T-helper 1 cell treated with Interleukin-12 subunit alpha and Interleukin-12 subunit beta and Interleukin-4 antibody, amounts not matched to agents 30 μg/mL and 1 μg/mL, for 36 hours (primary cell): ENCODE data around the gene CAMTA1.
"Not testable (repeated sequence)": the region's sequence is repeated elsewhere in the genome, so short reads cannot be mapped to it uniquely, and the experiment has no call there.

Source experiments
- H3K27ac Mint-ChIP-seq: one replicate; pipeline ENCODE4 v1.8.0; 2021; ENCODE audit warnings: mild to moderate bottlenecking, mixed read lengths
- H3K27me3 Mint-ChIP-seq: one replicate; pipeline ENCODE4 v1.8.0; 2021; ENCODE audit warnings: low read depth, mixed read lengths
- H3K36me3 Mint-ChIP-seq: one replicate; pipeline ENCODE4 v1.8.0; 2021; ENCODE audit warnings: low read depth, mixed read lengths
- H3K4me1 Mint-ChIP-seq: one replicate; pipeline ENCODE4 v1.8.0; 2021; ENCODE audit warnings: low read depth, mixed read lengths
- H3K4me3 Mint-ChIP-seq: one replicate; pipeline ENCODE4 v1.8.0; 2021; ENCODE audit warnings: mild to moderate bottlenecking, moderate library complexity, mixed read lengths
- H3K9me3 Mint-ChIP-seq: one replicate; pipeline ENCODE4 v1.8.0; 2021; ENCODE audit warnings: mixed read lengths

The CAMTA1 gene

DNA sequence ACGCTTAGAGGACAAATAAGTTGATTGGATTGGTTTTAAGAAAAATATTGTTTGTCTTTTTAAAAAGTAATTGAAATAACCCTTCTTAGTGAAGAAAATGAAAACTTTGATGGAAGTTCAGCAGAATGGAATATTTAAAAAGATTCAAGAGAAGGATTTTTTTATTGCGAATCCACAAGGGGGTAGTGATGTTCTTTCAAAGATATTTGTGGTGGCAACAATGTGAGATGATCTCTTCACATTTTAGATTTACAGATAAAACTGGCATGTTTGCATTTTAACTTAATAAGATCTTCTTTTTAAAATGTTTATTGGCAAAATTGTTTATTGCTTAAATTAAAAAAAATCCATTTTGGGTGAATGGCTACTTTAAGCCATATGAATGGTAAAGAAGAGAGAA is 8.9 kb downstream of the CAMTA1 start:
- Mint-ChIP-seq H3K27ac (no peak overlapping the region), H3K4me3 (no peak overlapping the region), H3K27me3 (no peaks in the 10 kb centered on the region), H3K36me3 (peaks cover 7% of the 10 kb centered on the region), H3K9me3 (no peaks in the 10 kb centered on the region), H3K4me1 (peaks cover 13% of the 10 kb centered on the region)

DNA sequence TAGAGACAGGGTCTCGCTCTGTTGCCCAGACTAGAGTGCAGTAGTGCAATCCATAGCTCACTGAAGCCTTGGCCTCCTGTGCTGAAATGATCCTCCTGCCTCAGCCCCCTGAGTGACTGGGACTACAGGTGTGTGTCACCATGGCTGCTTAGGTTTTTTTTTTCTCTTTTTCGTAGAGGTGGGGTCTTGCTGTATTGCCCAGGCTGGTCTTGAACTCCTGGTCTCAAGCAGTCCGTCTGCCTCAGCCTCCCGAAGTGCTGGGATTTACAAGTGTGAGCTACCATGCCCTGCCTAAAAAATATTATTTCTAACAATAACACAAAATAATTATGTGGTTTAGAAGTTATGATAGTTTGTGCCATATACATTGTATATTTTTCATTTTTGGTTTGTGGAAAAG is 9.9 kb downstream of the CAMTA1 start:
- Mint-ChIP-seq H3K9me3 (no peaks in the 10 kb centered on the region), H3K4me3 (no peak overlapping the region)

DNA sequence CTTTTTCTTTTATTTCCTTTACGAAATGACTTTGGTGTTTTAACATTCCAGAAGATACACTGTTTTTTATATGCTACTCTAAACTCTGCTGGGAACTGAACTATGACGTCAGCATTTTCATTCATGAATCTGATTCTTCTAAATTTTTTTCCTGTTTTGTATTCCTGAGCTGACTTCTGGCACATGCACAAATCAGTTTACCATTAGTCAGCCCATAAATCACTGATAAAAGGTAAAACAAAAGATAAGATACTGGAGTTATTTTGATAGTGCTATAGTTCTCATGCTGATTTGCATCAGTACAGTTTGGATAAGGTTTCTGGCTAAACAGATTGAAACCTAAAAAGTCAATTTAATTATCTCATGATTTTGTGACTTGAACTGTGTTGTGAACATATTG is 10.4 kb downstream of the CAMTA1 start:
- no peaks in the 10 kb centered on the region for H3K27me3 Mint-ChIP-seq
- H3K36me3 Mint-ChIP-seq = peaks cover 7% of the 10 kb centered on the region
- peaks cover 9% of the 10 kb centered on the region for H3K4me1 Mint-ChIP-seq
- no peak overlapping the region for H3K27ac Mint-ChIP-seq
- H3K4me3 Mint-ChIP-seq = no peak overlapping the region
- no peaks in the 10 kb centered on the region for H3K9me3 Mint-ChIP-seq

More for the DNA sequence above, 9.9 kb downstream of the CAMTA1 start:
- Mint-ChIP-seq H3K4me1 (peaks cover 9% of the 10 kb centered on the region), H3K36me3 (peaks cover 7% of the 10 kb centered on the region), H3K27ac (no peak overlapping the region), H3K27me3 (no peaks in the 10 kb centered on the region)

DNA sequence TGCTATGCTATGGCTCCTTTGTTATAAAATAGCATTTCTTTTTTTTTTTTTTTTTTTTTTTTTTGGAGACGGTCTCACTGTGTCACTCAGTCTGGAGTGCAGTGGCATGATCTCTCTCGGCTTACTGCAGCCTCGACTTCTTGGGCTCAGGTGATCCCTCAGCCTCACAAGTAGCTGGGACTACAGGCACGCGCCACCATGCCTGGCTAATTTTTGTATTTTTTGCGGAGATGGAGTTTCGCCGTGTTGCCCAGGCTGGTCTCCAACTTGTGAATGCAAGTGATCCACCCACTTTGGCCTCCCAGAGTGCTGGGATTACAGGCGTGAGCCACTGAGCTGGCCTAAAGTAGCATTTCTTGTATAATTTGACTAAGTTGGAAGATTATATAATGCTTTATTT is 10.8 kb downstream of the CAMTA1 start:
- peaks cover 6% of the 10 kb centered on the region for H3K4me1 Mint-ChIP-seq
- no peaks in the 10 kb centered on the region for H3K27me3 Mint-ChIP-seq
- H3K4me3 Mint-ChIP-seq = no peak overlapping the region
- H3K9me3 Mint-ChIP-seq = no peaks in the 10 kb centered on the region
- H3K27ac Mint-ChIP-seq = no peak overlapping the region
- H3K36me3 Mint-ChIP-seq = peaks cover 6% of the 10 kb centered on the region

DNA sequence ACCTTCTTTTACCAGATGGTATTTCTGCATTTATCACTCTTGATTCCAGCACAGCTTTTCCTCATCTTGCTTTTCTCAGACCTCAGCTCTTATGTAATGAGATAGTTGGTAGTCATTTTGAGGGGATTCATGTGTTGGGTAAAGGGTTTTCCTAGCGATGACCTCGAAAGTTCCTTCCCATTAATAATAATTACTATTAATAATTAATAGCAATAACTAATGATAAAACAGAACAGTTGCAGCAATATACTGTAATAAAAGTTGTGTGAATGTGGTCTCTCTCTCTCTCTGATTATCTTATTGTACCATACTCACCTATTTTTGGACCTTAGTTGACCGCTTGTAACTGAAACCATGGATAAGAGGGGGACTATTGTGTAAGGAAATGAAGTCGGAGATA is 14.2 kb downstream of the CAMTA1 start:
- Mint-ChIP-seq H3K36me3 (no peaks in the 10 kb centered on the region), H3K4me1 (peaks cover 4% of the 10 kb centered on the region)

DNA sequence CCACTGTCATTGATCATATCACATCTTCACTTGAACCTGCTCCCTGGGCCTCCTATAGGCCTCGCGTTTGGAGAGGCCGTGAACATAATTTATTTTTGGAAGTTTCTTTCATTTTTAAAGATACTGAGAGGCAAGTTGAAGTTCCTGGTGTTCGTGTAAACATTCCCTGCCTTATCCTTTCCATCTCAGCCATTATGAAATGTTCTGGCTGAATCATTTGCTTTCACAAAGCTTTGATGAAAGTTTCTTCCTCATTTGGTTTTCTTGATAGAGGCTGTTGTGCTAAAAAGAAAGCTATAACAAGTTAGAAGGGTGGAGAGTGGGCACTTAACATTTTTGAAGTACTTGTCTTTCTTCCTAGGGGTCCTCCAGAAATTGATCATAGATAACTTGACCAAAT is 15.5 kb downstream of the CAMTA1 start:
- H3K27ac Mint-ChIP-seq = no peak overlapping the region
- H3K4me1 Mint-ChIP-seq = peaks cover 6% of the 10 kb centered on the region
- H3K27me3 Mint-ChIP-seq = no peaks in the 10 kb centered on the region
- no peak overlapping the region for H3K4me3 Mint-ChIP-seq
- H3K9me3 Mint-ChIP-seq = no peaks in the 10 kb centered on the region
- no peaks in the 10 kb centered on the region for H3K36me3 Mint-ChIP-seq

More for the DNA sequence above, 14.2 kb downstream of the CAMTA1 start:
- Mint-ChIP-seq H3K27ac (no peak overlapping the region), H3K9me3 (no peaks in the 10 kb centered on the region), H3K4me3 (no peak overlapping the region), H3K27me3 (no peaks in the 10 kb centered on the region)

DNA sequence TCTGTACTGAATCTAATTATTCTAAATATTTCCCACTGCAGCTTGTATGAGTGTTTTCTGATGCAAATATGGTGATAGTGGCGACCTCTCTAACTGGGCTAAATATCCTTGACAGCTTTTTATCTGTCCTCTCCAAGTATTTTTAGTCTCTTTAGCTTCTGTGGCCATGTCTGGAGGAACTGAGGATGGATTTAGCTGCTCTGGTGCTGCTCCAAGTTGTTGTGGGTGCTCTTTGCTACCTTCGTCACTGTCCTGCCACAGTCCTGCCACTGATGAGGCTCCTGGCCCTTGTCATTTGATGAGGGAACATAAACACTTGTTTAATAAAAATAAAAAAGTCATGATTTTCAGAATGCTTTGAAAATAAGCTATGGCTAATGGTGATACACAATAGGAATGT is 15.9 kb downstream of the CAMTA1 start:
- H3K27ac Mint-ChIP-seq = no peak overlapping the region
- no peaks in the 10 kb centered on the region for H3K36me3 Mint-ChIP-seq
- H3K27me3 Mint-ChIP-seq = no peaks in the 10 kb centered on the region
- H3K9me3 Mint-ChIP-seq = no peaks in the 10 kb centered on the region
- peaks cover 10% of the 10 kb centered on the region for H3K4me1 Mint-ChIP-seq
- H3K4me3 Mint-ChIP-seq = no peak overlapping the region

DNA sequence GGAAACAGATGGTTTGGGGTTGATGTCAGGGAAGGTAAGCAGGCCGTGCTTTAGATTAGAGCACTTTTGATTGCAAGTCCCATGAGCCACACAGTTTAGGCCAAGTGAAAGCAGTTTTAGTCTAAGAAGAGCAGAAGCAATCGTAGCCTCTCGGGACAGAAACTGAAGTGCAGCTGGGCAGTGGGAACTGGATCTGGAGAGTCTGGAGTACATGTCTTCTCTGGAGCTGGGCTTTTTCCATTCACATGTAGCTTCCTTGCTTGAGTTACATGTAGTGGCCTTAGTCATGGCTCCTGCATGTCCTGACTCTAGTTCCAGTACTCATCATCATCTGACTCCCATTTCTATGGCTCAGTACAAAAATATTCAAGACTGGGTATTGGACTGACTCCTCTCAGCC is 16.7 kb downstream of the CAMTA1 start:
- Mint-ChIP-seq H3K9me3 (no peaks in the 10 kb centered on the region), H3K36me3 (no peaks in the 10 kb centered on the region), H3K27ac (no peak overlapping the region), H3K4me3 (no peak overlapping the region), H3K4me1 (peaks cover 13% of the 10 kb centered on the region), H3K27me3 (no peaks in the 10 kb centered on the region)

DNA sequence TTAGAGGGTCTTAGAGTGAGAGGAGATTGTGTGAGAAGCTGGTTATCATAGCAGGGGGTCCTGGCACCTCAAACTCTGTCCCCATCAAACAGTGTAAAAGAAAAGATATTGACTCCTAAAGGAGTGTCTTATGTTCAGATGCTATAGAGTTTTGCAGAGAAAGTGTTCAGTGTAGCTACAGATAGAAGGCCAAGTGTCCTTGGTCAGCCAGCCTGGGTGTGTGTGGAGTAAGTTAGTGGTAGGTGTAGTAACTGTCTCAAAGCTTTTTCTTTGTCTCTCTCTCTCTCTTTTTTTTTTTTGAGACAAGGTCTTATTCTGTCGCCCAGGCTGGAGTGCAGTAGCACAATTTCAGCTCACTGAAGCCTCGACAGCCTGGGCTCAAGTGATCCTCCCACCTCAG is 17.2 kb downstream of the CAMTA1 start:
- Mint-ChIP-seq H3K27ac (no peak overlapping the region), H3K4me3 (no peak overlapping the region), H3K4me1 (peaks cover 13% of the 10 kb centered on the region), H3K9me3 (no peaks in the 10 kb centered on the region), H3K27me3 (no peaks in the 10 kb centered on the region), H3K36me3 (no peaks in the 10 kb centered on the region)

DNA sequence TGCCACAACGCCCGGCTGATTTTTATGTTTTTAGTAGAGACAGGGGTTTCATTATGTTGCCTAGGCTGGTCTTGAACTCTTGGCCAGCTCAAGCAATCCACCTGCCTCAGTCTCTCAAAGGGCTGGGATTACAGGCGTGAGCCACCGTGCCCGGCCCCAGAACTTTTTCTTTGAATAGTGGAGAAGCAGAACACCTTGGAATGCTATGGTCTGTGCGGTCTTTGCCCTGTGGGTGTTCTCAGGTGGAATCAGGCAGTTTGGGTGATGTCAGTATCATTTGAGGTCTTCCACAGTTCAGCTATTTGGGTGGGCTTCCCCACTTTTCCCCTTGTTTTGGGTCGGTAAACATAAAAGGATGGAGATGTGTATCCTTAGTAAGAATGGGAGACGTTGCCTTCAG is 17.6 kb downstream of the CAMTA1 start:
- H3K9me3 Mint-ChIP-seq = no peaks in the 10 kb centered on the region
- H3K27ac Mint-ChIP-seq = no peak overlapping the region

DNA sequence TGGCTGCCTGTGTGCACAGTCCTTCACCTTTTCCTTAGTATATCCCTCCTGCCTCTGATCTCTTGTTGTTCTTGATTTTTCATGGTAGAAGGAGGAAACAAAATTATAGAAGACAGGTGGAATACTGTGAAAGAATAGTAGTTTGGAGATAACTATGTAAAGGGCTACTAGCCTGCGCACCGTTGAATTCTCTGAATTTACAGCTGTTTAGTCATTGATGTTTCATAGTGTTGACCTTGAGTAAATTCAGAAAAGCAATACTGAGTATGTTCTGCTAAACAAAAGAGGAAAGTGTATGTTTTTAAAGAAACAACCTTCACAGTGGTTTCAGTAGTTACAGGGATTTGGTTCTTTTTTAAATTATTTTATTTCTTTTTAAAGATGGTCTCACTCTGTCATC is 18.1 kb downstream of the CAMTA1 start:
- Mint-ChIP-seq H3K36me3 (no peaks in the 10 kb centered on the region), H3K9me3 (no peaks in the 10 kb centered on the region), H3K27me3 (no peaks in the 10 kb centered on the region), H3K4me3 (no peak overlapping the region), H3K4me1 (peaks cover 13% of the 10 kb centered on the region), H3K27ac (no peak overlapping the region)

More for the DNA sequence above, 17.6 kb downstream of the CAMTA1 start:
- Mint-ChIP-seq H3K4me1 (peaks cover 13% of the 10 kb centered on the region), H3K27me3 (no peaks in the 10 kb centered on the region), H3K4me3 (no peak overlapping the region), H3K36me3 (no peaks in the 10 kb centered on the region)

DNA sequence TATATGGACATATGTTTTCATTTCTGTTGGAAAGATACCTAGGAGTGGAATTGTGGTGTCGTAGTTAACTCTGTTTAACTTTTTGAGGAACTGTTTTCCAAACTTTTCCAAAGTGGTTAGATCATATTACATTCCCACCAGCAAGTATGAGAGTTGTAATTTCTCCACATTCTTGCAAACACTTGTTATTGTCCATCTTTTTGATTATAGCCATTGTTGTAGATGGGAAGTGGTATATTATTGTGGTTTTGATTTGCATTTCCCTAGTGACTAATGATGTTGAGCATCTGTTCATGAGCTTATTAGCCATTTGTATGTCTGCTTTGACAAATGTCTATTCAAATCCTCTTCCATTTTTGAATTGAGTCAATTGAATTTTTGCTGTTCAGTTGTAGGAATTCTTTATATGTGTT is 19.8 kb downstream of the CAMTA1 start:
- Mint-ChIP-seq H3K4me3 (no peak overlapping the region), H3K36me3 (no peaks in the 10 kb centered on the region), H3K27me3 (no peaks in the 10 kb centered on the region), H3K4me1 (peaks cover 12% of the 10 kb centered on the region), H3K9me3 (no peaks in the 10 kb centered on the region), H3K27ac (no peak overlapping the region)

DNA sequence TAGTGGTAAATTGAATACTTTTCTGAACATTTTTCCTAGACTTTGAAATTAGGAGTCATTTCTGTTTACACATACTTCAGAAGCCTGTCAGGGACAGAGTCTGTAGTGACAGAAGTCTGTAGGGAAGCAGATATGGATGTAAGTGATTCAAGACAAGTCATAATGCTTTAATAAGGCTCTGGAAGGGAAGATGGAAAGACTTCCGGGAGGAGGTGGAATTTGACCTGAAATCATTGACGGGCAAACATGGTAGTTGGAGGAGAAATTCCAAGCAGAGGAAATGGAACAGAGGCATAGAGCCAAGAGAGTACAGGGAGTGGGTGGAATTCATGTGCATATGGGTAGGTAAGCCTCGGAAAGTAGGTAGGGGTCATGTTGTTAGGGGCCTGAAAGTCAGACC is 22.5 kb downstream of the CAMTA1 start:
- Mint-ChIP-seq H3K36me3 (no peaks in the 10 kb centered on the region), H3K27me3 (no peaks in the 10 kb centered on the region), H3K4me1 (peaks cover 9% of the 10 kb centered on the region), H3K27ac (no peak overlapping the region), H3K4me3 (no peak overlapping the region), H3K9me3 (no peaks in the 10 kb centered on the region)

DNA sequence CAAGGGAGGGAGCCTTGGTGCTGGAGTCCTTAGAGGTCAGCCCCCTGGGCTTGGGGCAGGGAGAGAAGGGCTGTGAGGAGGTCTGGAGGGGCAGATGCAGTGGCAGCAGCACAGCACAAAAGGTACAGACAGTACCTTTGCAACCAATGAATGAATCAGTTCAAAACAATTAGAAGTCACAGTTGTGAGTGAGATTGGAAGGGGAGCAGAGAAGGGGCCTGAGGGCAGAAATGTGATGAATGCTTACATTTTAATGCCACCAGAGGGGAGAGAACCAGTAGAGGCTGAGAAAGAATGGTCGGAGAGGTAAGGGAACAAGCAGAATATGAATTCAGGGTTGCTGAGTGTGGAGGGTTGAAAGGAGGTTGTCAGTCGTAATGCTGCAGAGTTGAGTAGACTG is 24.2 kb downstream of the CAMTA1 start:
- H3K4me1 Mint-ChIP-seq = peaks cover 9% of the 10 kb centered on the region
- no peak overlapping the region for H3K4me3 Mint-ChIP-seq
- no peak overlapping the region for H3K27ac Mint-ChIP-seq
- H3K9me3 Mint-ChIP-seq = no peaks in the 10 kb centered on the region
- H3K36me3 Mint-ChIP-seq = no peaks in the 10 kb centered on the region
- no peaks in the 10 kb centered on the region for H3K27me3 Mint-ChIP-seq

DNA sequence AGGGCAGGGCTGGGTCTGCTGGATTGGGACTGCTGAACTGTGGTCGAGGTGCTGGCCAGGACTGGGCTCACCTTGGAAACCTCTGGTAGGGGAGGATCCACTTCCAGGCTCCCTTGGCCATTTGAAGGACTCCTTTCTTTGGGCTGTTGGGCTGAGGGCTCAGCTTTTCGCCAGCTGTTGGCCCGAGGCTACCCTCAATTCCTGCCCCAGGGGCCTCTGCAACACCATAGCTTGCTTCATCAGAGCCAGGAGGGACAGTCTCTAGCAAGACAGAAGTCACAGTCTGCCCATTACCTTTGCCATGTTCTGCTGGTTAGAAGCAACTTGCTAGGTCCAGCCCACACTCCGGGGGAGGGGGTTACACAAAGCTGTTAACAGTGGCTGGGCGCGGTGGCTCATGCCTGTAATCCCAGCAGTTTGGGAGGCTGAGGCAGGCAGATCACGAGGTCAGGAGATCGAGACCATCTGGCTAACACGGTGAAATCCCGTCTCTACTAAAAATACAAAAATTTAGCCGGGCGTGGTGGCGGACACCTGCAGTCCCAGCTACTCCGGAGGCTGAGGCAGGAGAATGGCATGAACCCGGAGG is 25.0 kb downstream of the CAMTA1 start:
- H3K4me3 Mint-ChIP-seq, H3K36me3 Mint-ChIP-seq: not testable (repeated sequence)

DNA sequence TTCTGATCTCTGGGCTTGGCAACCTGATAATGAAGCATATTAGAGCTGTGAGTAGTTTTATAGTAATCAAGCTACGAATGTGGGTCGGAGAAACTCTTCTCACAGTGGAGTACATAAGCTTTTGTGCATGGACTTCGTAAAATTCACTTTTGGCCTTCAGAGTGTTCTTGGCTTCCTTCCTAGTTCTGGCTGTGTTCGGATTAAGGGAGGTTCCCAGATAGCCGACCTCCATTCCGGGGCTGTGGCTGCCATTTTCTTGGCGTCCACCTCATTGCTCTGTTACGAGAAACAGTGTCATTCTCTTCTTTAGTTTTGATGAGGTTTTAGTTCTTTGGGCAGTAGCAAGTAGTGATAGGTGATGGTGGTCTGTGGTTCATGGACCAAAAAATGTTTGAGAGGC is 26.3 kb downstream of the CAMTA1 start:
- no peaks in the 10 kb centered on the region for H3K27me3 Mint-ChIP-seq
- H3K9me3 Mint-ChIP-seq = no peaks in the 10 kb centered on the region
- no peaks in the 10 kb centered on the region for H3K36me3 Mint-ChIP-seq
- H3K4me1 Mint-ChIP-seq = peaks cover 2% of the 10 kb centered on the region
- H3K4me3 Mint-ChIP-seq = no peak overlapping the region
- no peak overlapping the region for H3K27ac Mint-ChIP-seq

More for the DNA sequence above, 25.0 kb downstream of the CAMTA1 start:
- H3K27ac Mint-ChIP-seq, H3K27me3 Mint-ChIP-seq, H3K9me3 Mint-ChIP-seq, H3K4me1 Mint-ChIP-seq: not testable (repeated sequence)
